Stimulated activated naive CD8-positive, alpha-beta T cell treated with anti-CD3 and anti-CD28 coated beads, Interleukin-15, Interleukin-2, amounts not matched to agents 100 U/mL and 50 U/mL, for 24 hours (primary cell): Measurements from ENCODE around the gene NANOS3.

ENCODE experiments used
- ATAC-seq: fragments of 150-1000 bp; cut with Tn5 transposase; one replicate; pipeline ENCODE4 v1.10.0; 2021
- DNase-seq: peaks from one replicate; pipeline ENCODE4 v3.0.0; 2021

NANOS3 gene

DNA sequence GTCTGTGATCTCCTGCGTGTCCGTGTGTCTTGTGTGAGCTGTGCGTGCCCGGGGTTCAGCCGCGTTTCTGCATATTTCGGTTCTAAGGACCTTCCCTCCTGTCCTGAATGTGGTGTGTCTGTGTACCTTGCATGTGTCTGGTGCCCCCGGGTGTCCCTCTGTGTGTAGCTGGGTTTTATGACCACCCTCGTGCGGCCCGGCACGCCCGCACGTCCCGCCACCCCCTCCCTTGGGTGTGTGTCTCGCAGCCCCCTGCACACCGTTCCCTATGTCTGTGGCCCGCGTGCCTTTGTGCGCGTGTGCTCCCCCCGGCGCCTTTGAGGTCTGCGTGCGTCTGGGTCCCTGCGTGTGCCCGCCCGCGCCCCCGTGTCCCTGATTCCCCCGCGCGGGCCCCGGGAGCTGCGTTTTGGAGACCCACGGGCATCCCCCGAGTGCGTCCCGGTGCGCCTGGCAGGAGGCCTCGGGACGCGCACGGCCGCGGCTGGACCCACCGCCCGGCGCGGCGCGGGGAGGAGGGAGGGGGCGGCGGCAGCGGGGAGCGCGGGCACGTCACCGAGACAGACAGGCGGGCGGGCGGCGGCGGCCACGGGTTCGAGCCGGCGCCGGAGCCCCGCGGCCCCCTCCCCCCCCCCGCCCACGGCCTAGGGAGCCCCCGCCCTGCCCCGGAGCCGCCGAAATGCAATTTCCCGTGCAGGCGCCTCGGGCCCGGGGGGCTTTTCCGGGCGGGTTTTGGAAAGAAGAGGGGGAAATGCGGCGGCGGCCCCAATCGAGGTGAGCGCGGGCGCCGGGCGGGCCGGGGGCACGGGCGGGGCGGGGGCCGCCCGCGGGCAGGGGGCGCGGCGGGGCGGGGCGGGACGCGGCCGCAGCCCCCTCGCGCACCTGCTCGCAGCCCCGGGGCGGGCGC lies 12.0 kb upstream of the NANOS3 start:
- peak; percentile 30 for DNase-seq
- ATAC-seq, result no peak

DNA sequence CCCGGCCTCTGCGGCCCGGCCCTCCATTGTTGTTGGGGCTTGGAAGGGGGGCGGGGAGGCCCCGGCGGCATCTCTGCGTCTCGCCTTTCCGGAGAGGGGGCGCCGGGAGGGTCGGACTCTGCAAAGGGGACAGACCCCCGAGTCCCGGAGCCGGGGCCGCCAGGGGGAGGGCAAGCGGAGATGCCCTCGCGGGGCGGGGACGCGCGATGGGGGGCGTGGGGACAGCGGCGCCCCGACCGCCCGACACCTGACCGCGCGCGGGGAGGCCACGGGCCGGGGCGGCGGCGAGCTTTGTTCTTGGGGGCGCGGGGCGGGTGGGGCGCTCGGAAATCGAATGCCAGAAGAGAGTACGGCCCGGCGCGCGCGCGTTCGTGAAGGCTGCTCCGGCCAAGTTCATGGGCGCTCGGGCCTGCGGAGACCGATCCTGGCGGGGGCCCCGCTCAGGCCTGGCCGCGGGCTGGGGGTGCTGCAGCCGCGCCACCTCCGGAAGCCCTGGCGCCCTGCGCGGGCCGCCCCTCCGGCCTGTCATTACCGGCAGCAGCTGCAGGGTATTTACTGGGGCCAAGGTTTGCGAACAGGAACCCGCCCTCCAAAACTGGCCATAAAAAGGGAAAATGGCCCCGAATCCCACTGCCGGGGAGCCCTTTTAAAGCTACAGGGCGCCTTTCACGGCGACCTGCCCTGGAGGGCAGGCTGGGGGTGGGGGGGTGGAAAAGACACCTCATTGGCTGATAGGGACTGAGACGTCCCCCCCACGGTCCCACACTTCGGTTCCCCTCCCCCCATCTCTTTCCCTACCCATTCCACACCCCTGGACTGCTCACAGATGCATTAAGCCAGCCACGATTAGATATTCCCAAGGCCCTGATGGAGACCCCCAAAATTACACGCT lies 11.1 kb upstream of the NANOS3 start:
- ATAC-seq, result no peak
- DNase-seq, result peak; percentile 46

DNA sequence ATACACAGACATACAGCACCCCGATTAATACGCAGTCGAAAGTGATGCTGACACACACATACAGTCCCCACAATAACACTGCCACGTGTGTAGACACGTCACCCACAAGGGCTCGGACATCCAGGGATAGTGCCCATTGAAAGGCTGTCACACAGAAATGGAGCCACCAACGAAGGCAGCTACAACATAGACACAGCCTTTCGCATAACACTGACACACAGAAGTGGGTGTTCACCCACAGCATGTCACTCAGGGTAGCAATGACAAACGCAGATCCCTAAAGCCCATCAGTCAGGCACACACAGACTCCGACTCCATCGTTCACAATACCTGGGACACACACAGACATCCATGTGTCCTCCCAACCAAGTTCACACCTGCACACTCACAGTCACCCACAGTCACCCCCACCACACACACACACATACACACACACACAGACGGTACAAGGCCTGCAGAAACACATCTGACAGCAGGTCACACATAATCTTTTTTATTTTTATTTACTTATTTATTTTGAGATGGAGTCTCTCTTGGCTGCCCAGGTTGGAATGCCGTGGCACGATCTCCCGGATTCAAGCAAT lies 10.4 kb upstream of the NANOS3 start:
- no peak for ATAC-seq

DNA sequence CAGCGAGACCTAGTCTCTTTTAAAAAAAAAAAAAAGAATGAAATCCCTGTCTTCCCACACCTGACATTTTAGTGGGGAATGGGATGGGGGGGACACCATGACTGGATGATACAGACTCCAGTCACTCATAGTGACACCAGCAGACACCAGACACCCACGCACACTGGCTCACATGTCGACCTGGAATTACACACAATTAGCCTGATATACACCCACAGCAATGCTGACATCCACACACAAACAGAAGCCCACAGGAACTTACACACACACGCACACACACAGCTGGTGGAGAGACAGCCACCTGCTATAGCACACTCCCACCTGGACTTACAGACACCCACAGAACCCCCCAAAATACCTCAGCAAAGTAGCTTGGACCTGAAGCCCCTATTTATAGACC lies 8.3 kb upstream of the NANOS3 start:
- DNase-seq (no peak), ATAC-seq (no peak)

More for the DNA sequence above, 10.4 kb upstream of the NANOS3 start:
- no peak for DNase-seq

DNA sequence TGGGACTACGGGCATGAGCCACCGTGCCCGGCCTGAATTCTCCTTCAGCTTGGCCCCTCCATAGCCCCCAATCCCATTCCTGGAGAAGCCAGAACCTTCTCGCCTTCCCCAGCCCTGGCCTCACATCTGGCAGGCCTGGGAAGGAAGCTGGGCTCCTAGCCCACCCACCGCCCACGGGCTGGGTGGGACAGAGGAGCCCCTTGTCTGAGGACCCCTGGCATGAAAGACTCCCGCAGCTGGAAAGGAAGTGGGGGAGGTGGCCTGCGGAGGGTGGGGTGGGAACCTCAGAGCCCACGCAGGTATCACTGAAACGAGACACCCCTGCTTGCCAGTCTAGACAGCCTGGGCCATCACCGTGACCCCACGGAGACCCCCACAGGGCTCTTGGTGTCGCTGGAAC lies 7.7 kb upstream of the NANOS3 start:
- ATAC-seq, result no peak
- no peak for DNase-seq

DNA sequence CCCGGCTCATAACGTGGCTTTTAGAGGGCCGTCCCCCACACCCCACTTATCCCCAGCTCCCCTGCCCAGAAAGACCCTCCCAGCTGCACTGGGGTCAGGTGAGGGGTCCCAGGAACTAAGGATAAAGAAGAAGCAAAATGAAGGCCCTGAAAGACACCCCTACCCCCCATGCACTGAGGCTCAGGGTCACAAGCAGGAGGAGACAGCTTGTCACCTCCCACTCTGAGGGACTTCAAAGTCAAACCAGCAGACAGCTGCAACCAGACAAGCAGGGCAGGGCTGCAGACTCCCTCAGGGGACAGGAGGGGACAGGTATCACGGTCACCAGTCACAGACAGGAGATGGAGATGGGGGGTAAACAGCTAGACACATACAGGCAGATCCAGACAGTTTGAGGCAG lies 6.1 kb upstream of the NANOS3 start:
- ATAC-seq, result no peak
- no peak for DNase-seq

DNA sequence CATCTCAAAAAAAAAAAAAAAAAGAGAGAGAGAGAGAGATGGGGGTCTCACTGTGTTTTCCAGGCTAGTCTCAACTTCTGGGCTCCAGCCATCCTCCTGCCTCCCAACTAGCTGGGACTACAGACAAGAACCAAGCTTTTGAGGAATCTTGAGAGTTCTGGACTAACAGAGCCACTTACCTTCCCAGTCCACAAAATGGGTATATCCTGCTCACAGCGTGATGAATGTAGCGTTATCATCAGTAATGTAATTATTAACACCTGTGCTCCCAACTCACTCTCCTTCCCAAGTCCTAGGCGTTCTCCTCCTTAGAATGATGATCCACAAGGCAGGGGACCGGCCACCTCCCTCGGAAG lies 4.6 kb upstream of the NANOS3 start:
- no peak for ATAC-seq
- DNase-seq, result no peak

DNA sequence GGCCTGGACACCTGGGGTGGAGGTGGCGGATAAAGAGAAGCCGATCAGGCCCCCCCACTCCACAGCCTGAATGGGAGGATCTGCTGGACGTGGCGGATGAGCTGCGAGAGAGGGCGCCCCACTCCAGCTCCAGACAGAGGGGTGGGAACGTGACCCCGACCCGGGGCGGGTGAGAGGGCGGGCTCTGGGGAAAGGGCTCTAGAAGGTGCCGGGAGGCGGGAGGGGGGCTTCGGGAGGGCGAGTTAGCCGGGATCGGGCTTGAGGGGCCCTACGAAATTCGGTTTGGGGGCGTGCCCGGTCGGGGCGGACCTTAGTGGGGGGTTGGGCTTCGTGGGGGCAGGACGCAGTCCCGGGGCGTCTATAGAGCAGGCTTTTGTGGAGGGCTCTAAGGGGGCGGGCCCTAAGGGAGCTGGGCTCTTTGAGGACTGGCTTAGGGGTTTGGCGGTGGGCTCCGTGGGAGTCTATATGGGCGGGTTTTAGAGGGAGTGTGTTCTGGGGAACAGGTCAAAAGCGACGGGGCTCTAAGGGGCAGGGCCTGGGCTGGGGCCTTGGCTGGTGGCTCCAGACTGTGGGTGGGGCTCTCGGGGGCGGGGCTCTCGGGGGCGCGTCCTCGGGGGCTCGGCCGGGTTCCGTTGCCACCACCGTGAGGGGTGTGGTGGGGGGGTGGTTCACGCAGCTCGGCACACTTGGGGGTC lies 4.1 kb upstream of the NANOS3 start:
- ATAC-seq (peak; percentile 70), DNase-seq (peak; percentile 56)

DNA sequence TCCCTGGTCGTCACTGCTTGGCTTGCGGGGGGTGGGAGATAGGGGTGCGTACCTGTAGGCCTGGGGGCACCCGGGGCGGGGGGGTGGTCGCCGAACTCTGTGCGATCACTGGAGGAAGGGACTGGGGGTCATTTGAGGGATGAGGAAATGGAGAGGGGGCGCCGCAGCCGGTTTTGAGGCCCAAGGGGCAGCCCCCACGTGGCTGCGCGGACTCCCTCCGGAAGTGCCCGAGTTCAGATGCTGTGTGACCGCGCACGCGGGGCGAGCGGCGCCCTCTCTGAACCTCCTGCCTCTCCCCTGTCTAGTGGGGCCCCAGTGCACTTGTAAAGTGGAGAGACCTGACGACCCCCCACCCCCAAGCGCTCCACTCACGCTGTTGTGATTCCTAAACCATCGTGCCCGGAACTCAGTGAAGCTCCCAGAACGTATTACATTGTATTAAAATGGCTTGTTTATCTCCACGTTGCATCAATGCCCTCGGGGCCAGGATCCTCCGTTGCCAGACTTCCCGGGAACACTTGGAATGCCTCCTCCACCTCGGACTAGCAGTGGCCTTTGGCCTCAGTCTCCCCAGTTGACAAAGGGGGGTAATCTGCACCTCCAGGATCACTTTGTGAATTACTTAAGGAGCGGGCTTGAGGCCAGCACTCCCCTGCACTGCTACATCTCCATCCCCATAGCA lies 3.0 kb upstream of the NANOS3 start:
- ATAC-seq (no peak), DNase-seq (no peak)

DNA sequence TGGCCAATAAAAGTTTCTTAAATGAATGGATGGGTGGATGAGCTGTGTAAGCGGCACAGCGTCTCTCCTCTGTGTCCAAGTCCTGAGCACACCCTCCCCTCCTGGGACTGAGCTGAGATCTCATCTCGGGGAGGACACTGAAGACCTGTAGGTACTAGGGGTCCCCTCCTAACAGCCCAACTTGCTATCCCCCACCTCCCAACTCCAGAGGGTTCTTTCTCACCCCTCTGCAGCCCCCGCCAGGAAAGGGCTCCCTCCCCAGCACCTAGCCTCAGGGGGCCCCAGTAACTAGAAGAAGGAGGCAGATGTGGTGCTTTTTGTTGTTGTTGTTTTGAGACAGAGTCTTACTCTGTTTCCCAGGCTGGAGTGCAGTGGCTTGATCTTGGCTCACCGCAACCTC lies 1.1 kb upstream of the NANOS3 start:
- no peak for DNase-seq
- no peak for ATAC-seq

DNA sequence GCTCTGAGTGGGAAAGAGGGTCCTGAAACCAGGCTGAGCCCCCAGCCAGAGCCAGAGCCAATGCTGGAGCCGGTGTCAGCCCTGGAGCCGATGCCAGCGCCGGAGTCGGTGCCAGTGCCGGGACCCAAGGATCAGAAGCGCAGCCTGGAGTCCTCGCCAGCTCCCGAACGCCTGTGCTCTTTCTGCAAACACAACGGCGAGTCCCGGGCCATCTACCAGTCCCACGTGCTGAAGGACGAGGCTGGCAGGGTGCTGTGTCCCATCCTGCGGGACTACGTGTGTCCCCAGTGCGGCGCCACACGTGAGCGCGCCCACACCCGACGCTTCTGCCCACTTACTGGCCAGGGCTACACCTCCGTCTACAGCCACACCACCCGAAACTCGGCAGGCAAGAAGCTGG lies 369 bp downstream of the NANOS3 start:
- DNase-seq (no peak), ATAC-seq (no peak)

DNA sequence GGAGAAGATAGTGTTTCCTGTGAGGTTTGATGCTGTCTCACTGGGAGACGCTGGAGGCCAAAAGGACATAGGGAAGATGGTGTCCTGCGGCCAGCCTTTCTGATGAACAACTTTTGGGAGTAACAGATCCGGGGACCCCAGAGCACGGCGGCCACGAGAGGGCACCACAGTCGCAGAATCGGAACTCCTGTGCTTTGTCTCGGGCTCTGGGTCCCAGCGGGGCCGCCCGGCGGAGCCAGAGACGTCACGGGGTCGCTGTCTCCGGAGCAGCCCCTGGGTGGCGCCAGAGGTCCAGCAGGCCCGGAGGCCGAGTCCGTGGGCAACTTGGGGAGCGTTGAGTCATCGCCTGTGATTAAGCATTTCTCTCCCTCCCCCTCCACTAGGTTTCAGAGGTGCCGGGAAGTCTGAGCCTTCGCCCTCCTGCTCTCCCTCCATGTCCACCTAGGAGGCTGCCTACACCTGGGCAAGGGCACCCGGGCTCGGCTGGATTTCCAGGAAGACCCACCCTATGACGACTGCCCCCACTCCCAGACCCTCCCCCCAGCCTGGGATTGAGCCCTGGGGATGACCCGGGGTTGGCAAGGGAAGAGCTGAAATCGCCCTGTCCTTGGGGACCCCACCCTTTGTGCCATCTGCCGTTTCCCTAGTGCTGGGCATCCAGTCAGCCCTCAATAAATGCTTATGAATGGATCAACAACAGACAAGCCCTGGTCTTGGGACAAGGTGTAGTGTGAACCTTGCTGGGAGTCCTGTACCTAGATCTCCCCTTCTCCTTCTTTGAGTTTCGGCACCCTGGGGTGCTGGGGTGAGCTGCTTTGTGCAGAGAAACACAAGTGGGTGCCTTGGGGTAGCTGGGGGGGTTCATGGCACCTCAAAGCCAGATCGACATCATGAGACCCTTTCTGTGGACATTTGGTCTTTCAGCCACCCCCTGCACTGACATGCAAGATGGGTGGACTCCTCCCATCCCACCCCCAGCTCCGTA lies 3.4 kb downstream of the NANOS3 start:
- ATAC-seq (peak; percentile 96), DNase-seq (peak; percentile 99)

DNA sequence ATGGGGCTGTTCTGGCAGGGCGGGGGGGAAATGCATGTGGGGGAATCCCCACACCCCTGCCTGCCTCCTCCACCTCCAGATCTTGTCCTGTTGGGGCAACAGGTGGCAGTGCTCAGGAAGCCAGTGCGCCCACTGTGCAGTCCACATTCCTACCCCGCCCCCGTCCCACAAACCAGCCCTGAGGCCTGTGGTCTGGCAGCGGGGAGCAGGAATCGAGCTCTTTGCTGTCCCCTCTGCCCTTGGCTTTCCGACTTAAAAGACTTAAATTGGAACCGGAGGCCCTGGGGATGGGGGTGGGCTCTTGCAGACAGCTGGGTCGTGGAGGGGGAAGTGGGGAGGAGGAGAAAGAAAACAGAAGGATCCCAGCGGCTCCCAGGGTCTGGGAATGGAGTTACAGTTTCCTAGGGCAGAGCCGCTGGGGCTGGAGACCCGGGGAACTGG lies 4.3 kb downstream of the NANOS3 start:
- DNase-seq, result peak; percentile 37

DNA sequence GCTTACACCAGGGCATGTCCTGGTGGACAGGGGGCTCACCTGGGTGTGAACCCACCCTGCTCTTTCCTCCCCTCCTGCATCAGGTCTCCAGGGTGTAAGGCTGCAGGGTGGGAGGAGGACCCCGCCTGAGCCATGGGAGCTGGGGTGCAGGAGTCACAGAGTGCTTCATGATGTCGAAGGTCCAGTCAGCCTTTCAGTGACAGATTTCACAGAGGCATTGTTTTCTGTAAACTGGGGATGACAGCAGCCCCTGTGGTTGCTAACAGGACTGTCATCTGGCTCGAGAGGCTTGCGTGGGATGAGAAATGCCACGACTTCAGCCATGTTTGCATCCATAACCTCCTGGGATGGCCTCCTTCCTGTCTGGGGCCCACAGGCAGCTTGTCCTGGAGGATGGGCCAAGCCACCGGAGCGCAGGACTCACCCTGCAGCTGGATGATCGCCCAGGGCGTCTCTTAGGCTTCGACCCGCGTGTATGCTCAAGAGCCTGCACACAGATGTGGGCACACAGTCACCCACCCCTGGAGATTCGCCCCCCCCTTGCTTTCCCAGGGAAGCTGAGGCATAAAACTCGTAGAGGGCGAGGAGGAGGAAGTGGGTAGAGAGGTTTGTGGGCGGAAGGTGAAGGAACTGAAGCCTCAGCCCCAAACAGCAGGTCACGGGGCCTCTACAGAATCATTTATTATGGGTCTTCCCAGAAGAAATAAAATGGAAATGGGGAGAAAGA lies 4.9 kb downstream of the NANOS3 start:
- peak; percentile 51 for DNase-seq
- peak; percentile 15 for ATAC-seq

More for the DNA sequence above, 4.3 kb downstream of the NANOS3 start:
- ATAC-seq, result no peak

DNA sequence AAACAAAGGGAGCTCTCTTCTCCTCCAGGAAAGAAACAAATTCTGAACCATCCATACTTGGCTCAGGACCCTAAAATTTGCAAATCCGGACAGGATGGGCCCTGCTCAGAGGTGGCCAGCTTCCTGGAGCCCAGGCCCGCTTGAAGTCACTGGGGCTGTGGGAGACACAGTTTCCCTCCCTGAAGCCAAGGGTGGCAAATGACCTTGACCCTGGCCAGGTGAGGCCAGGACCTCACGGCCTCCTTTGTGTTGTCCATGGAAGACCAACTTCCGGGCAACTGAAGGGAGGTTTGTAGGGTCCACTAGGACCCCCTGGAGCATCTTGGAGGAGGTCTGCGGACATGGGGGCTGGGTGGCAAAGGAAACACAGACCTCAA lies 5.5 kb downstream of the NANOS3 start:
- no peak for DNase-seq
- no peak for ATAC-seq

DNA sequence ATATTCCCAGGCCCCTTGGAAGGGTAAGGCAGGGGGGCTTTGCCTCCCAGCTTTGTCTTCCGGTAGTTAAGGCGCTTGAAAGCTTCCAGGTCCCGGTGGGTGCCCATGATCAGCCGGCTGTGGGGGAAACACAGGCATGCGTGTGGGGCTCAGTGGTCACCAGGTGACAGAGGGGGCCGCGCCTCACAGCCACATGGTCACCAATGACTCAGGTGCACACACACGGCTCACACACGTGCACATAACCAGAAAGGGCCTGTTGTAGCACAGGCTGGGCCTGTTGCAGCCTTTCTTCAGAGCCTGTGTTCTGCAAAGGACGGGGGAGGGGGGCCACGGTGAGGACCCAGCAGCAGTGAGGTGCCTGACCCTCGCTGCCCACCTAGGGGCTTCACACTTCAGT lies 5.9 kb downstream of the NANOS3 start:
- DNase-seq (no peak), ATAC-seq (no peak)

DNA sequence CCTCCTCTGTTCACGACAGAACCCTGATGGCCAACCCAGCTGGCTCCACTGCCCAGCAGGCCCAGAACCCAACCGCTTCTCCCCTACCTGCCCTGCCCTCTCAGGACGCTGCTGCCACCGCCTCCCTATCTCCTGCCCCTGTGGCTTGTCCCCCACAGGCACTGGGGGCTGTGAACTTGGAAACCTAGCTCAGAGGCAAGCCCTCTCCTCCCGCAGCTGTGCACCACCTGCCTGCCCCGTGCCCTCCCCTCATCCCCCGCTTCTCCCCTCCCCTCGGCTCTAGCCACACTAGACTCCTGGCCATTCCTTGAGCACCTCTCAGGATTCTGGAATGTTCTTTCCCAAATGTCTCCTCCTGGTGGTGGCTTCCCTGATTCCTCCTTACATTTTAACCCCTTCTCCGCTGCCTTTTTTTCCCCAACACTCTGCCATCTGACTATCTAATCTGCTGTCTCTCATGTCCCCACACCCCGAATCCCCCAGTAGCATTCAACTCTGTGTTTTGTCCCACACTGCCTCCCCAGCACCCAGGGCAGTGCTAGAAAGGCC lies 6.7 kb downstream of the NANOS3 start:
- no peak for ATAC-seq
- DNase-seq, result no peak

DNA sequence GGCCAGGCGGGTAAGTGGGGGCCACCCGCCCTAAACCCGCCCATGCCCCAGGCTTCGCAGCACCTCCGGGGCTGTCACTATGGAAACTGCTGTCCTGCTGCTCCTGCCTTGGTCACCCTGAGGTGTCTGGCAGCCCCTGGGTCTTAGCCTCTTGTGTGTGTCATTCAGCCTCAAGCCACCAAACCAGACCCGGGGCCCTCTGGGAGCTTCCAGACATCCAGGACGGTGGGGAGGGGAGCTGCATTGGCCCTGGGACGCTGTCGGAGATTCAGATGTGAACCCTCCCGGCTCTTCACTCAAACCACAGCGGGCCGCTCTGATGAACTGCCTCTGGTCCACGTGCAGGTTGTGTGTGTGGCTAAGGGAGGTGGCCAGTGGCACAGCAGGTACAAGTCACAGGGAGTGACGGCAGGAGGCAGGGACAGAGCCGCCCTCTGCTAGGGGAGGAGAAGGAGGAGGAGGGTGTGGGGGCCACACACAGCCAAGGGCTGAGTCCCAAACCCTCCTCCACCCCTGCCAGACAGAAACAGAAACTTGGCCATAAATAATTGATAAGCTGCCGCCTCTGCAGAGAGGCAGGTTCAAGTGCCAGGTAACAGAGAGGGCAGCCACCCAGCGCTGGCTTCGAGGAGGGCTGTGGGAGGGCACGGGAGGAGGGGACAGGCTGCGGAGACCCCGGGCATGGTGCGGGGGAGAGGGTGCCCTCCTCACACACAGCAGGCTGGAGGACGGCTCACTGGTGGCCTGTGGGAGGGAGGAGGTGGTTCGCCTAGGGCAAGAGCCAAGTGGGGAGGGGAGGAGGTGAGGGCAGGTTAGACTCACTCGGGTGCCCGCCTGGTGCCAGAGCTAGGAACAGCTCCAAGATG lies 8.0 kb downstream of the NANOS3 start:
- ATAC-seq (no peak), DNase-seq (no peak)
